ENCODE measurements around the gene TMEM95.

- TF ChIP-seq, protein P1, sequence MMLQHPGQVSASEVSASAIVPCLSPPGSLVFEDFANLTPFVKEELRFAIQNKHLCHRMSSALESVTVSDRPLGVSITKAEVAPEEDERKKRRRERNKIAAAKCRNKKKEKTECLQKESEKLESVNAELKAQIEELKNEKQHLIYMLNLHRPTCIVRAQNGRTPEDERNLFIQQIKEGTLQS (IDR thresholded peaks at IDR 0.05): no peak
- no peak for TF ChIP-seq ZFX (IDR thresholded peaks at IDR 0.05)
- TF ChIP-seq POLR2A (IDR thresholded peaks at IDR 0.05; ENCODE audit: borderline replicate concordance, extremely low read depth, insufficient read depth, insufficient read length): no peak
- TF ChIP-seq, protein P2, sequence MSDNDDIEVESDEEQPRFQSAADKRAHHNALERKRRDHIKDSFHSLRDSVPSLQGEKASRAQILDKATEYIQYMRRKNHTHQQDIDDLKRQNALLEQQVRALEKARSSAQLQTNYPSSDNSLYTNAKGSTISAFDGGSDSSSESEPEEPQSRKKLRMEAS (IDR thresholded peaks at IDR 0.05): no peak
- TF ChIP-seq EZH2 (IDR thresholded peaks at IDR 0.05): no peak
- no peak for TF ChIP-seq CTCF (IDR thresholded peaks at IDR 0.05 in 2 of 3, conservative IDR thresholded peaks at IDR 0.05 in 1 of 3; ENCODE audit: borderline replicate concordance in 1 of 3, insufficient read depth in 1 of 3, low read depth in 2 of 3, low read length in 2 of 3)
- TF ChIP-seq YY1 (IDR thresholded peaks at IDR 0.05; ENCODE audit: extremely low read depth, insufficient replicate concordance, low read depth, low read length): no peak
- no peak for TF ChIP-seq CEBPB (IDR thresholded peaks at IDR 0.05; ENCODE audit: low read depth)
- TF ChIP-seq EGR1 (IDR thresholded peaks at IDR 0.05; ENCODE audit: low read depth): no peak
- TF ChIP-seq SP1 (IDR thresholded peaks at IDR 0.05; ENCODE audit: low read depth): no peak
- TF ChIP-seq, protein P3, sequence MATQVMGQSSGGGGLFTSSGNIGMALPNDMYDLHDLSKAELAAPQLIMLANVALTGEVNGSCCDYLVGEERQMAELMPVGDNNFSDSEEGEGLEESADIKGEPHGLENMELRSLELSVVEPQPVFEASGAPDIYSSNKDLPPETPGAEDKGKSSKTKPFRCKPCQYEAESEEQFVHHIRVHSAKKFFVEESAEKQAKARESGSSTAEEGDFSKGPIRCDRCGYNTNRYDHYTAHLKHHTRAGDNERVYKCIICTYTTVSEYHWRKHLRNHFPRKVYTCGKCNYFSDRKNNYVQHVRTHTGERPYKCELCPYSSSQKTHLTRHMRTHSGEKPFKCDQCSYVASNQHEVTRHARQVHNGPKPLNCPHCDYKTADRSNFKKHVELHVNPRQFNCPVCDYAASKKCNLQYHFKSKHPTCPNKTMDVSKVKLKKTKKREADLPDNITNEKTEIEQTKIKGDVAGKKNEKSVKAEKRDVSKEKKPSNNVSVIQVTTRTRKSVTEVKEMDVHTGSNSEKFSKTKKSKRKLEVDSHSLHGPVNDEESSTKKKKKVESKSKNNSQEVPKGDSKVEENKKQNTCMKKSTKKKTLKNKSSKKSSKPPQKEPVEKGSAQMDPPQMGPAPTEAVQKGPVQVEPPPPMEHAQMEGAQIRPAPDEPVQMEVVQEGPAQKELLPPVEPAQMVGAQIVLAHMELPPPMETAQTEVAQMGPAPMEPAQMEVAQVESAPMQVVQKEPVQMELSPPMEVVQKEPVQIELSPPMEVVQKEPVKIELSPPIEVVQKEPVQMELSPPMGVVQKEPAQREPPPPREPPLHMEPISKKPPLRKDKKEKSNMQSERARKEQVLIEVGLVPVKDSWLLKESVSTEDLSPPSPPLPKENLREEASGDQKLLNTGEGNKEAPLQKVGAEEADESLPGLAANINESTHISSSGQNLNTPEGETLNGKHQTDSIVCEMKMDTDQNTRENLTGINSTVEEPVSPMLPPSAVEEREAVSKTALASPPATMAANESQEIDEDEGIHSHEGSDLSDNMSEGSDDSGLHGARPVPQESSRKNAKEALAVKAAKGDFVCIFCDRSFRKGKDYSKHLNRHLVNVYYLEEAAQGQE (IDR thresholded peaks at IDR 0.05; ENCODE audit: low read depth): no peak
- no peak for TF ChIP-seq RAD21 (IDR thresholded peaks at IDR 0.05; ENCODE audit: low read depth)
- TF ChIP-seq EZH2phosphoT487 (IDR thresholded peaks at IDR 0.05; ENCODE audit: borderline replicate concordance): no peak
These were observed 50.6 kb downstream of the TMEM95 start for GRCh38 chr17:7405350-7406234.
